Right lobe of liver (tissue), 4 donors: ENCODE measurements around the gene ZNF547.

Source experiments
- POLR2A ChIP-seq: fragments of 450-650 bp; IDR thresholded peaks from one replicate; pipeline ENCODE4 v1.6.1; 2017; ENCODE audit warnings: antibody characterized with exemption, mild to moderate bottlenecking
- TF ChIP-seq, protein P1 (sequence below), 4 donors: fragments of 200-600 bp in 3 of 4; fragments of 450-650 bp in 1 of 4; IDR thresholded peaks; one replicate each; pipeline versions ENCODE4 v1.5.1 to v1.8.0; 2016 to 2022; ENCODE audit warnings: antibody characterized with exemption in 4 of 4, mild to moderate bottlenecking in 2 of 4
- donor health status: DM: no; HTN: no; CAD: no.
- donor health status: DM: no; HTN: no; CAD: no.
- donor health status: DM: no; HTN: yes; CAD: no.

DNA sequence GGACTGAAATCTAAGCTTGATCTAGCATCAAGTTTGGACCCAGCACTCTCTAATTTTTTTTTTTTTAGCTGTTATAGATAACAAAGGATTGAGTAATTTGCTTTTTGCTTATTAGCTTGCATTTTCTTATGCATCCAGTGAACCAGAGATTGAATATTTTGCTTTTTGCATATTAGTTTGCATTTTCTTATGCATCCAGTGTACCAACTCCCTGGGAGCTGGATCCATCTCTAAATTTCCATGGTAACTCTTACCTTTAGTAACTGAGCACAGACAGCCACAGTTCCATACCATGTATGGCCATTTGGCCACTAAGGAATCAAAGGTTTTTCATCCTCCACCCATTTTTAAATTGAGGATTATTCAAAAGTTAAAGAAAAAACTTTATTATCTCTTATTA is 17.6 kb downstream of the ZNF547 start:
- TF ChIP-seq, protein P1, sequence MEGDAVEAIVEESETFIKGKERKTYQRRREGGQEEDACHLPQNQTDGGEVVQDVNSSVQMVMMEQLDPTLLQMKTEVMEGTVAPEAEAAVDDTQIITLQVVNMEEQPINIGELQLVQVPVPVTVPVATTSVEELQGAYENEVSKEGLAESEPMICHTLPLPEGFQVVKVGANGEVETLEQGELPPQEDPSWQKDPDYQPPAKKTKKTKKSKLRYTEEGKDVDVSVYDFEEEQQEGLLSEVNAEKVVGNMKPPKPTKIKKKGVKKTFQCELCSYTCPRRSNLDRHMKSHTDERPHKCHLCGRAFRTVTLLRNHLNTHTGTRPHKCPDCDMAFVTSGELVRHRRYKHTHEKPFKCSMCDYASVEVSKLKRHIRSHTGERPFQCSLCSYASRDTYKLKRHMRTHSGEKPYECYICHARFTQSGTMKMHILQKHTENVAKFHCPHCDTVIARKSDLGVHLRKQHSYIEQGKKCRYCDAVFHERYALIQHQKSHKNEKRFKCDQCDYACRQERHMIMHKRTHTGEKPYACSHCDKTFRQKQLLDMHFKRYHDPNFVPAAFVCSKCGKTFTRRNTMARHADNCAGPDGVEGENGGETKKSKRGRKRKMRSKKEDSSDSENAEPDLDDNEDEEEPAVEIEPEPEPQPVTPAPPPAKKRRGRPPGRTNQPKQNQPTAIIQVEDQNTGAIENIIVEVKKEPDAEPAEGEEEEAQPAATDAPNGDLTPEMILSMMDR (IDR thresholded peaks at IDR 0.05) = no peak
- TF ChIP-seq POLR2A = no peak
